HG03442 (cell line): ENCODE results near the gene MAN2B1.
A peak's percentile ranks its signal among the peaks of the same experiment; 100 is the strongest.
"Not testable (repeated sequence)": the region's sequence is repeated elsewhere in the genome, so short reads cannot be mapped to it uniquely, and the experiment has no call there.

Experiments
- ATAC-seq: cut with Tn5 transposase; IDR thresholded peaks from one replicate; pipeline ENCODE4 v1.9.1; 2021; ENCODE audit warnings: mild to moderate bottlenecking, moderate library complexity; ENCODE audit not compliant: unreplicated experiment

Gene MAN2B1

GRCh38 chr19:12689581-12690216 lies 23.2 kb upstream of the MAN2B1 start:
- ATAC-seq: no peak

GRCh38 chr19:12689012-12689411 lies 22.5 kb upstream of the MAN2B1 start:
- no peak for ATAC-seq

GRCh38 chr19:12687496-12688196 lies 21.1 kb upstream of the MAN2B1 start, which contains the start of gene GNG14:
TSS of gene GNG14 (plus strand) at chr19:12687998. CDS start at chr19:12688049, 51 bp downstream.
- ATAC-seq: no peak

- ATAC-seq: no peak
These were observed 19.3 kb upstream of the MAN2B1 start for GRCh38 chr19:12685831-12686230.

- ATAC-seq: peak; percentile 67
These were observed 14.8 kb upstream of the MAN2B1 start, which contains the start of gene DHPS for GRCh38 chr19:12681074-12681987. TSS of gene DHPS (minus strand) at chr19:12681880. CDS start at chr19:12681766, 114 bp downstream.

- ATAC-seq: no peak
These were observed 13.5 kb upstream of the MAN2B1 start for GRCh38 chr19:12680034-12680433.

GRCh38 chr19:12678039-12678438 lies 11.5 kb upstream of the MAN2B1 start:
- ATAC-seq: not testable (repeated sequence)

- no peak for ATAC-seq
These were observed 10.4 kb upstream of the MAN2B1 start for GRCh38 chr19:12676928-12677327.

- ATAC-seq: no peak
These were observed 9.8 kb upstream of the MAN2B1 start for GRCh38 chr19:12676384-12676792.

- no peak for ATAC-seq
These were observed 9.4 kb upstream of the MAN2B1 start for GRCh38 chr19:12675940-12676339.

- no peak for ATAC-seq
These were observed 8.9 kb upstream of the MAN2B1 start for GRCh38 chr19:12675399-12675798.

- no peak for ATAC-seq
These were observed 6.2 kb upstream of the MAN2B1 start for GRCh38 chr19:12672744-12673143.

- no peak for ATAC-seq
These were observed 3.8 kb upstream of the MAN2B1 start for GRCh38 chr19:12670159-12670928.

GRCh38 chr19:12669270-12670158 lies 3.0 kb upstream of the MAN2B1 start:
- ATAC-seq: no peak

GRCh38 chr19:12668932-12669269 lies 2.4 kb upstream of the MAN2B1 start:
- no peak for ATAC-seq

GRCh38 chr19:12668346-12668745 lies 1.8 kb upstream of the MAN2B1 start:
- no peak for ATAC-seq

- ATAC-seq: no peak
These were observed 1.3 kb upstream of the MAN2B1 start for GRCh38 chr19:12667731-12668302.

- ATAC-seq: no peak
These were observed 774 bp downstream of the MAN2B1 start for GRCh38 chr19:12665671-12666264.

- ATAC-seq: no peak
These were observed 1.3 kb downstream of the MAN2B1 start for GRCh38 chr19:12665281-12665573.
